SH-SY5Y (cell line): Measurements from ENCODE around the gene PSMD9.

Experiments used
- GATA2 ChIP-seq: IDR thresholded peaks from 2 replicates; pipeline ENCODE4 v1.6.1; 2011; ENCODE audit warnings: mild to moderate bottlenecking, low read depth, low read length
- GATA3 ChIP-seq: IDR thresholded peaks from 2 replicates; pipeline ENCODE4 v1.6.1; 2011; ENCODE audit warnings: low read depth, mild to moderate bottlenecking, low read length, moderate library complexity

The PSMD9 gene

GRCh38 chr12:121957861-121958515 lies 69.4 kb downstream of the PSMD9 start:
- no peak for TF ChIP-seq GATA2
- TF ChIP-seq GATA3: no peak

- TF ChIP-seq GATA3: no peak
- TF ChIP-seq GATA2: no peak
Observed at GRCh38 chr12:121958541-121959240, 70.1 kb downstream of the PSMD9 start.

DNA sequence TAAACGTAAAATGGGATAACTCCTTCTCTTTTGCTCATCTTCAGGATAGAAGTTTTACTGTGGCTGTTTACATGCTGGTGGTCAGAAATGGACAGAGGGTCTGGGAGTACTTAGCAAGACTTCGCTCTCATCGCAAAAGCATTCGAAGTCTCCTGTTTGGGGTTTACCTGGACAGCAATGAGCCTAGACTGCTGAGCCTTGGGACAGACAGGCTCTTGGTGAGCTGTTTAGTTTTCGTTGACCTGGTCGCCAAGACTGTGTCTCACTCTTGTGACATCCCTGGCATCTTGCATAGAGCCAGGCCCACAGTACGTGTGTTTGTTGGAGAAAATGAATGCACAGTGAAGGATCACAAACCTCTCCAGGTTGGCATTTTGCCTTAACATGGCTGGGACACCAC lies 72.0 kb downstream of the PSMD9 start:
- TF ChIP-seq GATA2 (no peak), GATA3 (no peak)

GRCh38 chr12:121961195-121961879 lies 72.7 kb downstream of the PSMD9 start:
- no peak for TF ChIP-seq GATA3
- TF ChIP-seq GATA2: no peak

- TF ChIP-seq GATA3 (no peak), GATA2 (no peak)
Observed at GRCh38 chr12:121963341-121964018, 74.9 kb downstream of the PSMD9 start.

DNA sequence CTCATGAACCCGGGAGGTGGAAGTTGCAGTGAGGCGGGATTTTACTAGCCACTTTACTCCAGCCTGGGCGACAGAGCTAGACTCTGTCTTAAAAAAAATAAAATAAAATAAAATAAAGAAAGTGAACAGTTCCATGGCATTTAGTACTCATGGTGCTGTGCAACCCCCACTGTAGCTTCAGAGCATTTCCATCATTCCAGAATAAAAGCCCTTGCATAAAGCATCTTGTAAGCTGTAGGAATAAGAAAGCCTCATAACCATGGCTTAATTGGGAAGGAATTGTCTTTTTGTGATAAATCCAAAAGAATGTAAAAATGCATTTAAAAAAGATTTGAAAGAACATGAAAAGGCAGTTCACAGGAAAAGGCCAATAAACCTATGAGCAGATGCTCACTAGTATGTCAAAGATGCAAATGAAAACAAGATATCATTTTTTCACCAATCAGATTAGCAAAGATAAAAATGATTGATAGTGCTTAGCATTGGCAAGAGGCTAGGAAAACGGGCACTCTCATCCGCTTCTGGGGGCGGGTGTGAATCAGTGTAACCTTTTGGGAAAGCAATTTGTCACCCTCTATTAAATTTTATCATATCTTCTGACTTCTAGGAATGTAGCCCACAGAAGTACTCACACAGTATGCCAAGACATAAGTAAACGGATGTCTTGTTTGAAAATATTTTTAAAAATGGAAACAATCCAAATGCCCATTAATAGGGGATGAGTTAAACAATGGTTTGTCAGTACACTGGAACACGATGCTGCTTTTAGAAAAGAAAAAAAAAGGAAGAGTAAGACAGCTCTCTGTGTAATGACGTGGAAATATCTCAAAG lies 76.4 kb downstream of the PSMD9 start:
- no peak for TF ChIP-seq GATA3
- TF ChIP-seq GATA2: peak; percentile 45

DNA sequence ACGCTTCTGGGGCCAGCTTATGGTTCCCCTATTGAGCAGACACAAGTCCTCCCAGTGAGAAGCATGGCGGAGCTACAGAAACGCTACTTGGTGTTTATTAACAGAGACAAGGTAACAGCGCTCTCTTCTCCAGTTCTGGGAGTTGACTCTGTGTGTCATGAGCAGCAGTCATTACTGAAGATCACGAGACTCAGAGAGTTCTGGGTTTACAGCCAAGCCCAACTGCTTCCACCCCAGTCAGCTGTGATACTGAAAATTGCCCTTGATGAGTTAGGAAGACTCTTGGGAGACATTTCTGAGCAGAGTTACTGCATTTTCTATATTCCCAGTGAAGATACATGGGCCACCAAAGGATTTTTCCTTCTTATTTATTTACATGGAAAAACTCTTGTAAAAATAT lies 78.4 kb downstream of the PSMD9 start:
- no peak for TF ChIP-seq GATA3
- TF ChIP-seq GATA2: no peak
